Measurements from ENCODE around the gene MUC4.

MUC4 gene

GRCh38 chr3:195823999-195824398 lies 12.3 kb upstream of the MUC4 start:
- Histone ChIP-seq H3K4me3 (no peak overlapping the region), H3K27ac (no peak overlapping the region)
- DNase-seq (ENCODE audit: low spot score): no peak
- no peak for TF ChIP-seq CTCF (IDR thresholded peaks at IDR 0.05)

GRCh38 chr3:195823280-195823679 lies 11.6 kb upstream of the MUC4 start:
- Histone ChIP-seq H3K27ac (no peak overlapping the region), H3K4me3 (no peak overlapping the region)
- no peak for TF ChIP-seq CTCF (IDR thresholded peaks at IDR 0.05)
- no peak for DNase-seq (ENCODE audit: low spot score)

GRCh38 chr3:195822131-195822696 lies 10.5 kb upstream of the MUC4 start:
- H3K27ac ChIP-seq: no peak overlapping the region
- no peak for DNase-seq (ENCODE audit: low spot score)
- no peak overlapping the region for H3K4me3 ChIP-seq
- no peak for TF ChIP-seq CTCF (IDR thresholded peaks at IDR 0.05)

- no peak for DNase-seq (ENCODE audit: low spot score)
- H3K27ac ChIP-seq: no peak overlapping the region
- H3K4me3 ChIP-seq: no peak overlapping the region
- no peak for TF ChIP-seq CTCF (IDR thresholded peaks at IDR 0.05)
These were observed 9.8 kb upstream of the MUC4 start for GRCh38 chr3:195821403-195822130.

GRCh38 chr3:195820901-195821300 lies 9.2 kb upstream of the MUC4 start:
- Histone ChIP-seq H3K4me3 (no peak overlapping the region), H3K27ac (no peak overlapping the region)
- no peak for DNase-seq (ENCODE audit: low spot score)
- TF ChIP-seq CTCF (IDR thresholded peaks at IDR 0.05): no peak

- Histone ChIP-seq H3K4me3 (no peak overlapping the region), H3K27ac (no peak overlapping the region)
- no peak for DNase-seq (ENCODE audit: low spot score)
- no peak for TF ChIP-seq CTCF (IDR thresholded peaks at IDR 0.05)
These were observed 8.5 kb upstream of the MUC4 start for GRCh38 chr3:195820186-195820585.

- TF ChIP-seq CTCF (IDR thresholded peaks at IDR 0.05): no peak
- DNase-seq (ENCODE audit: low spot score): no peak
- H3K27ac ChIP-seq: no peak overlapping the region
- H3K4me3 ChIP-seq: no peak overlapping the region
These were observed 6.6 kb upstream of the MUC4 start for GRCh38 chr3:195818301-195818700.

Data from coronary artery (tissue), 2 donors.